HS-27A (cell line): ENCODE results near the gene ADH1A.
A peak's percentile ranks its signal among the peaks of the same experiment; 100 is the strongest.
"Not testable (repeated sequence)": the region's sequence is repeated elsewhere in the genome, so short reads cannot be mapped to it uniquely, and the experiment has no call there.

Source experiments
- DNase-seq: peaks from one replicate; pipeline ENCODE4 v3.0.0-alpha.2; 2012; ENCODE audit warnings: low read depth, missing footprints

Gene ADH1A

DNA sequence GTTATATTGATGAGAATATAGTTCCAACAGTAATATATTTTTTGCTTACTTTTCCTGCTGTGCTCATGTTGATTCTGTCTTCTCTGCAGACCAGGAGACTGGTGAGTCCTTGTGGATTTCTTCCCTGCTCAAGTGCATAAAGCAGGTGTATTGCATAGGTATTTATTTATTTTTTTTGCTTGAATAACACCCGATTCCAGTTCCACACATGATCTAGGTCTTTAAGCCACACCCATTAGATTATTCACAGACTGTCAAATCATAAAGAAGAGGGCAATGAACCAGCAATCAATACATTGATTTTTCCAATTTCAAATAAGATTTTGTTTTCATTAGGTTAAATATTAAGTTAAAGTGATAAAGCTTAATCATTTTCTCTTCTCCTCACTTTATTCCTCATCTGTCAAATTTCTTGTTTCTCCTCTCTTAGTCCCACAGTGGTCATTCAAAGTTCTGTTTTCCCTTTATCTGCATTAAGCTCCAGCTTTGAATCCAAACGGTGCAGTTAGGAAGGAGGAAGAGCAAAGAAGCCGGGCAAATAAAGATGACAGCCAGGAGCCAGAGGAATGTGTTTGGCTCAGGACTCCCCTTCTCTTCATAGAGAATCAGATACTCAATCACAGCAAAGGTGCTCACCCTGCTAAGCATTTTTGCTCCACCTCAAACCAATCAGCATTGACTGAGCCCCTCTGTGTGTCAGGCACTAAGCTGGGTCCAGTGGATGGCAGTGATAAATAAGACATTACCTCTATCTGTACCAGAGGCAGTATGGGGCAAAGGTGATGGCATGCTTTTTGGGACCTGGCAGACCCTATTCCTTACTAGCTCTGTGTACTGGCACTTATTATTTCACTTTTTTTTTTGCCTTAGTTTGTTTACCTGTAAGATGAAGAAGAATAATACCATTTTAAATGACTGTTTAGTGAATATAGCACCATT is at the start of gene ADH1A:
TSS of gene ADH1A (minus strand) at position 138 of the 939 bp plus-strand sequence. CDS start at position 67, 71 bp downstream.
- no peak for DNase-seq

DNA sequence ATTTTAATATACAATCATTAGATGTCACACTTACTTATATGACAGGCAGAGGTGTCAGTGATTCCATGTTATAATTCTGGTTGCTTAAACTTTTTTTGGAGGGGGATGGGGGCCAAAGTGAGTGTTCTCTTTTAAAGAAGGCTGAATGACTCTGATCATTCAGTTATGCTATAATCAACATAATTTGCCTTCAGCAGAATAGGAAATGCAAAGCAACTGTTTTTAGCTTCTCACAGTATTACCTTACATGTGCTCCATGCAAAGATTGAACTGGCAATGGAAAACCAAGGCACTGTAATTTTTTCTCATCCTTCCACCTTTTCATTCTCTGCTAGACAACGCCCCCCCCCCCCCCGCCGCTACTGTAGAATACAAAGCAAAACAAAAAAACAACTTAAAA is 48.4 kb upstream of the ADH1A start:
- no peak for DNase-seq

DNA sequence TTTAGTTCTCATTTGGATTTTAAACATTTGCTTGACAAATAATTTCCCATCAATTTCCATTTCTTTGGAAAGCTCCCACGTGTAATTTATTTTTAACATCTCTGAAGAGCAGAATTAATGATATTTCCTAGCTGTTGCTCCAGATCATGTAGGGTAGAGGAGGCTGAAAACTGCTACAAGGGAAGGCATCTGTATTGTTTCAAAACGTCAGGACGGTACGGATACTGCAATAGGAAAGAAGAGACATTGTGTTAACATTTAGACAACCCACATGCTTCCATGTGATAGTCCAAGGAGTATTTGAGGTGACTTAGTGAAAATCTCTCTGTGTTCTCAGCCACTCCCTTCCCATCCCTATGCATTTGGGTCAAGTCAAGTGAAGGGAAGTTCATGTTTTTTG is 45.8 kb upstream of the ADH1A start:
- DNase-seq = no peak

DNA sequence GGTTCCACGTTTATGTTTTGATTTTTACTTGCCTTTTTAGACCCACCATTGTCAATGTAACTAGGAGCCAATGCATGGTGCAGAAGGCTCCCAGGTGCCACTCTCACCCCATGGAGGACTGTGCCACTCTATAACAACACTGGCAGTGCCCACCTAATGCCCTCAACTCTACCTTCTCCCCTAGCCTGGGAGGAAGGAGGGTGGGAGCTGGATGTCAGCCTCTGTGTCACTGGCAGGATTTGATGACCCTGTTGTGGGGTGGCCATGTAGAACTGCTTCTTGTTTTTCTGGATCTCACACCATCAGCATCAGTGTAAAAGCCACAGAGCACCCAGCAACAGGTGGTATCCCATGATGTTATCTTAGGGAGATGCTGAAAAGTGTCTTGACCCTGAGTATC is 44.1 kb upstream of the ADH1A start:
- DNase-seq = no peak

GRCh38 chr4:99330648-99331047 is 39.9 kb upstream of the ADH1A start:
- no peak for DNase-seq

GRCh38 chr4:99329876-99330275 is 39.1 kb upstream of the ADH1A start:
- no peak for DNase-seq

- no peak for DNase-seq
Observed at GRCh38 chr4:99324979-99325378, 34.2 kb upstream of the ADH1A start.

DNA sequence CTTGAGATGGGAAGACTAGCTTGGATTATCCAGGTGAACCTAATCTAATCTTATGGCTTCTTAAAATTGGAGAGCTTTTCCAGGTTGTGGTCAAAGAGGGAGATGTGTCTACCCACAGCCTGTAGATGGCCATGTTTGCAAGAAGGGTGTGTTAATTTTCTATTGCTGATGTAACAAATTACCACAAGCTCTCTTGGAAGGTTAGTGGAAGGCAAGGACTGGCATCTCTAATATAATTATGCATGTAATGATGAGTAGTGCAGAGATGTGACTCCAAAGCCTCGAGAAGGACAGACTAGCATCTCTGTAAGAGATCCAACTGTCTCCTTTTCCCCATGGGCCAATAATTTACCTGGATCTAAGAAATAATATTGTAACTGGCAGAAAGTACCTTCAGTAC is 33.6 kb upstream of the ADH1A start:
- no peak for DNase-seq

DNA sequence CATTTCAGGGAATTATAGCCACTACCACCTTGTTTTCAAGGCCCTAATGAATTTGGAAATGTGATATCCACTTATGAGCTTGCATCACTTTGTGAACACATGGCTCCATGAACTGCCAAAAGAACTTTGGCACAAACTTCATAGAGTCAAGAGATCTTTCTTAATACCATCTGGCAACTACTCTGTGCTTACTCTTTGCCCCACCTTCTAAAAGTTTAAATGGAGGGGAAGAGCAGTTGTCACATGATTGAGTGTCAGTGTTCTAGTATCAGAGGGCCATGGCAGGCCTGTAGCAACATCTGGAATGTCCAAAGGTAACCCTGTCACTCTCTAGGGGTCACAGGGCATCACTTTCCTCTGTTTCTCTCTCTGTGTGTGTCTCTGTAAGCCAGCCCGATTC is 33.0 kb upstream of the ADH1A start:
- no peak for DNase-seq

GRCh38 chr4:99321241-99322191 is 30.7 kb upstream of the ADH1A start, which contains the start of gene ADH1B:
Gene ADH1B, minus strand, starts transcription at chr4:99321401. Its CDS starts 70 bp downstream, at chr4:99321331.
- no peak for DNase-seq

DNA sequence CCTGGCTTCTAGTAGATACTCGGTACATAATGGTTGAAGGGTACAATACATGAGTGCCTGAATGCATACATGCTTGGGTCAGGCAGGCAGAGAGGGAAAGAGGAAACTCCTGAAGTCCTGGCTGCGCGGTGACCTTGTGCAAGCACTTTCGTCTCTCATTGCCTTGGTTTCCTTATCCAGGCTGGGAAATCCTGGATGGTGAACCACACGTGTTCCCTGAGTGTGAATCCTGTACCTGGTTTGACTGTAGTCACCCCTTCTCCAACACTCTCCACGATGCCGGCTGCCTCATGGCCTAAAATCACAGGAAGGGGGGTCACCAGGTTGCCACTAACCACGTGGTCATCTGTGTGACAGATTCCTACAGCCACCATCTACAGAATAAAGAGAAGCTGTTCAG is 27.0 kb upstream of the ADH1A start:
- not testable (repeated sequence) for DNase-seq

DNA sequence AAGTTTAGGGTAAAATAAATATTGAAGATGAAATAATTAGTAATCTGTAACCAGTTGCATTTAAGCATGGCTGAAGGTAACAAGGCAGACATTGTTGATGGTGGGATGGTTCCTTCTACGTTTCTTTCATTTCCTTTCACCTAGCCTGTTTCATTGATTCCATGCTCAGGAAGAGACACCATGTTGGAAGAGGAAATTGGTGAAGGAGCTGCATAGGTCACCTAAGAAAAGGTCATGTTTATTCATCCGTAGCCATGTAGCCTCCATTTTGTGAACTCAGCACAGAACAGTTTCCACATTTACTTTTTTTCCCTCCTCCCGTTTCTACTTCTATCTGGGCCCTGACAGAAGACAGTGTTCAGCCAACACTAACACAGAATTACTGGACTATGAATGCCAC is 26.6 kb upstream of the ADH1A start:
- no peak for DNase-seq

DNA sequence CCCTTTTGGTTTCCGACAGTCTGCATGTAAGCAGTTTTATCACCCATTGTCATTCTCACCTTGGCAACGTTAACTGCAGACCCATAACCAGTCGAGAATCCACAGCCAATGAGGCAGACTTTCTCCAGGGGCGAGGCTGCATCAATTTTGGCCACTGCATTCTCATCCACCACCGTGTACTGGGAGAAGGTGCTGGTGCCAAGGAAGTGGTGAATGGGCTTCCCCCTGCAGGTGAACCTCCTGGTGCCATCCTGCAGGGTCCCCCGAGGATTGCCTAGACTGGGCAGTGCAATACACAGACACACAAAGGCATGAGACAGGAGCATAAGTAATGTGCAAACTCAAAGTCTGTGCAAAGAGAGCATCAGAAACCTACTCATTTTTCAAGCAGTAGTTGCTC is 25.1 kb upstream of the ADH1A start:
- no peak for DNase-seq

DNA sequence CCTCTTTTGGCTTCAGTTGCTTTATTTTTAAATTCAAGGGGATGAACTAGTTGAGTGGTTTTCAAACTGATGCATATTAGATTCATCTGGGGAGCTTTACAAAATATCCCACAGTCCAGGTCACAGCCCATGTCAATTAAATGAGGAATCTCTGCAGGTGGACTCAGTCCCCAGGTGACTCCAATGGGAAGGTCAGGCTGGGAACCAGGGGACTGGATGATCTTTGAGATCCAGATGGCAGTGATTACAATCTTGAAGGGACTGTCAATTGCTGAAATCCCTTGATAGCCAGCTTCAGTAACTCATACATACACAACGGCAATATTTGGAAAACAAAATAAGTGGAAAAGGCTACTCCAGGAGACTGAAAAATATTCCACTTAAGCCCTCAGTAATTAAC is 23.4 kb upstream of the ADH1A start:
- no peak for DNase-seq

GRCh38 chr4:99310389-99310788 is 19.6 kb upstream of the ADH1A start:
- no peak for DNase-seq

DNA sequence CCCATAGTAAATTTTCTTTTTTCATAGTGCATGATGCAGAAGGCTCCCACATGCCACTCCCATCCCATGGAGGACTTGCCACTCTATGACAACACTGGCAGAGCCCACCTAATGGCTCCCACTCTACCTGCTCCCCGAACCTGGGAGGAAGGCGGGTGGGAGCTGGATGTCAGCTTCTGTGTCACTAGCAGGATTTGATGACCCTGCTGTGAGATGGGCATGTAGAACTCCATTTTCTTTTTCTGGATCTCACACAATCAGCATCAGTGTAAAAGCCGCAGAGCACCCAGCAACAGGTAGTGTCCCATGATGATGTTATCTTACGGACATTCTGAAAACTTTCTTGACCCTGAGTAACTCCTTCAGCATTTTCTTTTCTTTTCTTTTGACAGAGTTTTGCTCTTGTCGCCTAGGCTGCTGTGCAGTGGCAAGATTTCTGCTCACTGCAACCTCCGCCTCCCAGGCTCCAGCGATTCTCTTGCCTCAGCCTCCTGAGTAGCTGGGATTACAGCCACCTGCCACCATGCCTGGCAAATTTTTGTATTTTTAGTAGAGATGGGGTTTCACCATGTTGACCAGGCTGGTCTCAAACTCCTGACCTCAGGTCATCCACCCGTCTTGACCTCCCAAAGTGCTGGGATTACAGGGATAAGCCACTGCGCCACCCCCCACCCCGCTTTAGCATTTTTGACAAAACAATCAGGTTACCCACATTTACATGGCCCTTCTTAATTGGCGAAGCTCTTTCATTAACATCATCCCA is 15.0 kb upstream of the ADH1A start:
- DNase-seq = no peak

GRCh38 chr4:99301376-99302164 is 10.8 kb upstream of the ADH1A start:
- no peak for DNase-seq

DNA sequence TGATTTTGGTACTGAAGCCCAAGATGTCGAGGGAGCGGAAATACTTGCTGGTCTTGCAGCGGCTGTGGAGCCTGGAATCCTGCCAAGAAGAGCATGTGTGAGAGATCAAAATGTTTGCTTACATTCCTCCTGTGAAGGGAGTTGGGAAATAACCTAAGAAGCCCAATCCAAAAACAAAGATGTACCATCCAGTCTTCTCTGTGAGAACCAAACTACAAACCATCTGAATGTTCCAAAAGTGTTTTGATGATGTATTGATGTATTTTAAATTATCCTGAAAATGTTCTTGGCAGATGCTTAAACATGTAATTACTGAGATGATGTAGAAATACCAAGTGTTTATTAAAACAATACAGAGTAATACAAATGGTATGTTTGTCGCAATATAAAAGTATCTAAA is 10.1 kb upstream of the ADH1A start:
- peak; percentile 59 for DNase-seq

GRCh38 chr4:99293357-99293756 is 2.6 kb upstream of the ADH1A start:
- DNase-seq = no peak

GRCh38 chr4:99285387-99285786 is 5.4 kb downstream of the ADH1A start:
- no peak for DNase-seq

GRCh38 chr4:99282731-99283130 is 8.1 kb downstream of the ADH1A start:
- DNase-seq = no peak
